HG03064 (cell line): ENCODE data around the gene ANO9.
"Not testable (repeated sequence)": the region's sequence is repeated elsewhere in the genome, so short reads cannot be mapped to it uniquely, and the experiment has no call there.

Source experiments
- ATAC-seq: cut with Tn5 transposase; IDR thresholded peaks from one replicate; pipeline ENCODE4 v1.9.1; 2021; ENCODE audit warnings: low read depth; ENCODE audit not compliant: unreplicated experiment

The ANO9 gene

GRCh38 chr11:405323-405953 is 36.4 kb downstream of the ANO9 start:
- no peak for ATAC-seq

DNA sequence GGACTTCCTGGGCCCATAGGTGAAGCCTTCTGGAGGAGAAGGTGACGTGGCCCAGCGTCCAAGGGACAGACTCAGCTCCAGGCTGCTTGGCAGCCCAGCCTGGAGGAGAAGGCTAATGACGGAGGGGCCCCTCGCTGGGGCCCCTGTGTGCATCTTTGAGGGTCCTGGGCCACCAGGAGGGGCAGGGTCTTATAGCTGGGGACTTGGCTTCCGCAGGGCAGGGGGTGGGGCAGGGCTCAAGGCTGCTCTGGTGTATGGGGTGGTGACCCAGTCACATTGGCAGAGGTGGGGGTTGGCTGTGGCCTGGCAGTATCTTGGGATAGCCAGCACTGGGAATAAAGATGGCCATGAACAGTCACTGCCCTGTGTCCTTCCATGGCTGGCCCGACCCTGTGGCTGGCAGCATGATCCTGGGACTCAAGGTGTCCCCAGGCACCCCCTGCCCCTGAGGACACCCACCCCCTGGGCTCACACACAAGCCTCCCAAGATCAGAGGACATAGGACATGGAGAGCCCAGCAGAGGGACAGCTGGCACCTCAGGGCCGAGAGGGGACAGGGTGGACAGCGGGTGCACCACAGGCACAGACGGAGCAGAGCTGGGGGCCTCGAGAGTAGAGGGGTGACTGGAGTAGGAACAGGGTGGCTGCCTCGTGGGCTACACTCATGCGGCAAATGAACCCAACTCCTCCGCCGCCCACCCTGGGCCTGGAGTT is 37.1 kb downstream of the ANO9 start:
- ATAC-seq: no peak

GRCh38 chr11:403761-404431 is 37.9 kb downstream of the ANO9 start:
- no peak for ATAC-seq

GRCh38 chr11:403021-403760 is 38.6 kb downstream of the ANO9 start:
- no peak for ATAC-seq

GRCh38 chr11:401196-401595 is 40.6 kb downstream of the ANO9 start:
- not testable (repeated sequence) for ATAC-seq

GRCh38 chr11:400241-400689 is 41.5 kb downstream of the ANO9 start:
- ATAC-seq: no peak

GRCh38 chr11:399731-400211 is 42.0 kb downstream of the ANO9 start:
- no peak for ATAC-seq

DNA sequence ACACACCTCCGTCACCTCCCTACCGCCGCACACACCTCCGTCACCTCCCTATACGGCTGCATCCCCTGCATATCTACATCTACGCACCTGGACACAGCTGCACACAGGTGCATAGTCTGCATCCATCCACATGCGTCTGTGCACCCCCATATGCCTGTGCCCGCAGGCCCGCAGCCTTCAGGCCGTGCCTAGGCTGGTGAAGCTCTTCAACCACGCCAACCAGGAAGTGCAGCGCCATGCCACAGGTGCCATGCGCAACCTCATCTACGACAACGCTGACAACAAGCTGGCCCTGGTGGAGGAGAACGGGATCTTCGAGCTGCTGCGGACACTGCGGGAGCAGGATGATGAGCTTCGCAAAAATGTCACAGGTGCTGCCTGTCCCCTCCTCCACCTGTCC is 43.0 kb downstream of the ANO9 start:
- ATAC-seq: no peak

- no peak for ATAC-seq
Observed at GRCh38 chr11:396948-397548, 44.8 kb downstream of the ANO9 start.

DNA sequence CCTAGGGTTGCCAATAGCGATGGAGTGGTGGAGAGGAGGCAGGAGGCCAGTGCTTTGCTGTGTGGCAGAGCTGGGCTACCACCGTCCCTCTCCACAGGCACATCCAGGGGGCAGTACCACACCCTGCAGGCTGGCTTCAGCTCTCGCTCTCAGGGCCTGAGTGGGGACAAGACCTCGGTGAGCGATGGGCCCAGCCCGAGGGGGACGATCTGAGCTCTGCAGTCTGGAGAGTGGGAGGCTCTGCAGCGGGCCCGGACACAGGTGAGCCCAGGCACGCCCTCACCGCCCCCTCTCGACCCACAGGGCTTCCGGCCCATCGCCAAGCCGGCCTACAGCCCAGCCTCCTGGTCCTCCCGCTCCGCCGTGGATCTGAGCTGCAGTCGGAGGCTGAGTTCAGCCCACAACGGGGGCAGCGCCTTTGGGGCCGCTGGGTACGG is 45.3 kb downstream of the ANO9 start:
- ATAC-seq: no peak

GRCh38 chr11:395866-396265 is 45.9 kb downstream of the ANO9 start:
- ATAC-seq: no peak

GRCh38 chr11:394858-395655 is 46.8 kb downstream of the ANO9 start:
- ATAC-seq: no peak

DNA sequence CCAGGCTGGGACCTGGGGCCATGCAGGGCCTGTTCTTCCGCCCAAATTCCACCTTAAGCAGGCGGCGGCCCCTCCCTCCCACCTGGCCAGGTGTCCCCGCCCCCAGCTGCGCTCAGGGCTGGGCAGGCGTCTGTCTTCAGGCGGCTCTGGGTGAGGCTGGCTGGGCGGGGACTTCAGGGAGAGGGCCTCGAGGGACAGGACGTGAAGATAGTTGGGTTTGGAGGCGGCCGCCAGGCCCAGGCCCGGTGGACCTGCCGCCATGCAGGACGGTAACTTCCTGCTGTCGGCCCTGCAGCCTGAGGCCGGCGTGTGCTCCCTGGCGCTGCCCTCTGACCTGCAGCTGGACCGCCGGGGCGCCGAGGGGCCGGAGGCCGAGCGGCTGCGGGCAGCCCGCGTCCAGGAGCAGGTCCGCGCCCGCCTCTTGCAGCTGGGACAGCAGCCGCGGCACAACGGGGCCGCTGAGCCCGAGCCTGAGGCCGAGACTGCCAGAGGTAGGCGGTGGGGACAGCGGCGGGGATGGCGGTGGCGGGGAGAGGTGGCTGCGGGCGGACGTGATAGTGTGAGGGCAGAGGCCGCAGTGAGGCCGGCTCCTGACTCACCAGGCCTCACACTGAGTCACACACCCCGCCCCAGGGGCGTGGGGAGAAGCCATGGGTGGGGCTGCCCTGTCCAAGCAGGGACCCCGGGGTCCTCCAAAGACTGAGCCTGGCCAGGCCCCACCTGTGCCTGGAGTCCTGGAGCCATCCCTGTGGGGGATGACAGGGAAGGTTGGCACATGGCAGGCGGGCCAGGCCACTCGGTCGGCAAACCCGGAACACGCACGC is 47.6 kb downstream of the ANO9 start, which contains the start of gene PKP3:
TSS of gene PKP3 (plus strand) at position 176 of the 824 bp plus-strand sequence. CDS start at position 260, 84 bp downstream.
- ATAC-seq: no peak

DNA sequence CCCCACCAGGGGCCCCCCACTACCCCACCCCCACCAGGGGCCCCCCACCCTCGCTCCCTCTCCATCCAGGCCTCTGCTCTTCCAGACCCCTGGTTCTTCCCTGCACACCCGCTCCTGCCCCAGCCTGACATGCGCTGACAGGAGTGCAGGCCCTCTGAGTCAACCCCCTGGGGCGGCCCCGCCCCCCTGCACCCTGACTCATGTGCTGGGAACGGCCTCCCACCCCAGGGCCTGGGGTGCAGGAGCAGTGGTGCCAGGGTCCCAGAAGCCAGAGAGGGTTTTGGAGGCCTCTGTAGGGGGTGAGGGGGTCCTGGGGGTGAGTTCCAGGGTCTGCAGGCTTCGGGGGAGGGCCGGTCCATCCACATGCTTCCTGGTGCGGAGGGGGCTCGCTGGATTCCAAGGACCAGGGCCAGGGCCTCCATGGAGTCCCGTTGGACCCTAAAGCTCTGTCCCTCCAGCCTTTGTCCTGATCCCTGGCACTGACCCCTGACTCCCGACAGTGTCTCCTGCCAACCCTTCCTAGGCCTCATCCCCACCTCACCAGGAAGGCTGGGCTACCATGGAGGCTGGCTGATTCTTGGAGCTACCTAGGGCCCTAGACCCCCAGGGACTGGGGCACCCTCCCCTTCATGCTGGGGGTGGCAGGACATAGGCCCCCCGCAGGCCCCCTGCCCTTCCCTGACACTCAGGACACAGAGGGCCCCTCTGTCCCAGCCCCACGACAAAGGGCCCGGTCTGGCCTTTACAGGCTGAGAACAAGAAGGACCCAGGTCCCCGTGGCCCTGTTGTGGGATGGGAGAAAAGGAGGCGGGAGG is 48.4 kb downstream of the ANO9 start:
- ATAC-seq: no peak

GRCh38 chr11:392102-392777 is 49.6 kb downstream of the ANO9 start:
- ATAC-seq: no peak

DNA sequence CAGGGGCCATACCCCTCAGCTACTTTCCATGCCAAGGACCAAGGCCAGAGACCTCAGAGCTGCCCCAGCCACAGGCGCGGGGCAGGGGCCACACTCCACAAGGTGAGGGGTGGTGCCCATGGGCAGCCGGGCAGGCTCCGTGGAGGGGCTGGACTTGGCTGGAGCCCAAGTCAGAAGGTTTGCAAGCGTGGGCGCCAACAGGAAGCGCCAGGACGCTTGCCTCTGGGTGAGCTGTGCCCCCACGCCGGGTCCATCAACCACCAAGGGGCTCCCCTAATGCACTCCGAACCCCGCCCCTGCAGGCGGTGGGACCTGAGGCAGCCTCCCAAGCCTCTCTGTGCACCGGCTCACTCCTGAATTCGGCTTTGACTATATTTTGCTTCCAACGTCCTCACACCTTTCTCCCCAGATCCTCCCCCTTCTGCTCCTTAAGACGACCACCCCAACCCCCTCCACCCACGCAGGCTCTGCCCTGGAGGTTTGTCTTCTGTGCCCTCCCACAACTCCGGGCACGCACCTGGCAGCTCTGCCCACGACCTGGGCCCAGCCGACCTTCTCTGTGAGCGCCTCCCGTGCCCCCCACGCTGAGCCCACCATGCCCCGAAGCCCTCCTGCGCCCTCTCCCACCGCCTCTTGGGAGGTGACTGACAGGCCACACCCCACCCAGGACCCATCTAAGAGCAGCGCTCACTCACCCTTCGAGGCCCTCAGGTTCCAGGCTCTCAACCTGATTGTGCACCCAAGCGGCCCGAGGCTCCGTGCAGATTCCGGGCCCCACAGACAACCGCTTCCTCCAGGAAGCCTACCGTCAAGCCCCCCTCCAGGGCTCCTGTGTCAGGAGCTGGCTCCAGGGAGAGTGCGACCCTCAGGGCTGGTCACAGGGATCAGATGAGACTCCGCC is 50.4 kb downstream of the ANO9 start:
- ATAC-seq: no peak
